Activated CD8-positive, alpha-beta memory T cell treated with anti-CD3 and anti-CD28 coated beads for 1 hour (primary cell): ENCODE results near the gene CDV3.

Experiments used
- DNase-seq, 2 donors: peaks; one replicate each; pipeline ENCODE4 v3.0.0-alpha.2; 2020; ENCODE audit warnings: low read depth in 1 of 2; ENCODE audit errors: extremely low read depth in 1 of 2

The CDV3 gene

GRCh38 chr3:133600572-133601081 is 27.1 kb downstream of the CDV3 start:
- DNase-seq, result no peak

DNA sequence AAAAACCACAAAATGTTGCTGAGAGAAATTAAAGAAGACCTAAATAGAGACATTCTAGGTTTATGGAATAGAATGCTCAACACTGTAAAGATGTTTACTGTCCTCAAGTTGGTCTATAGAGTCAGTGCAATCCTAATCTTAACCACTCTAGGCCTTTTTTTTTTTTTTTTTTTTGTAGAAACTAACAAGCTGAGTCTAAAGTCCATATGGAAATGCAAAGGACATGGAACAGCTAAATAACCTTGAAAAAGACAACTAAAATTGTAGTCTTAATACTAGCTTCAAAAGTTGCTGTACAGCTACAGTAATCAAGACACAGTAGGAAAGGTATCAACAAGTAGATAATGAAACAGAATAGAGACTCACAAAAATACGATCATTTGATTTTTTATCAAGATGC is 32.9 kb downstream of the CDV3 start:
- DNase-seq, result no peak

DNA sequence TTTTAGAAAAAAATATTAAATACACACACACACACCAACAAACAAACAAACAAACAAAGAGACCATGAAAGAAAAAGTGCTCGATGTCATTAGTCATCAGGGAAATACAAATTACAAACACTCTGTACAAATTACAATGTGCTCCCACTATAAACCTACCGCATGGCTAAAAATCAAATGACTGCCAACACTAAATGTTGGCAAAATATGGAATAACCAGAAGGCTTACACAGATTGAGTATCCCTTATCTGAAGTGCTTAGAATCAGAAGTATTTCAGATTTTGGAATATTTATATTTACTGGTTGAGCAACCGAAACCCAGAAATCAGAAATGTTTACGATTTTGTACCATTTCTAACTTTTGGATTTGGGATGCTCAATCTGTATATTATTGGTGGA is 33.4 kb downstream of the CDV3 start:
- no peak for DNase-seq

- no peak for DNase-seq
Observed at GRCh38 chr3:133607816-133608215, 34.3 kb downstream of the CDV3 start.

DNA sequence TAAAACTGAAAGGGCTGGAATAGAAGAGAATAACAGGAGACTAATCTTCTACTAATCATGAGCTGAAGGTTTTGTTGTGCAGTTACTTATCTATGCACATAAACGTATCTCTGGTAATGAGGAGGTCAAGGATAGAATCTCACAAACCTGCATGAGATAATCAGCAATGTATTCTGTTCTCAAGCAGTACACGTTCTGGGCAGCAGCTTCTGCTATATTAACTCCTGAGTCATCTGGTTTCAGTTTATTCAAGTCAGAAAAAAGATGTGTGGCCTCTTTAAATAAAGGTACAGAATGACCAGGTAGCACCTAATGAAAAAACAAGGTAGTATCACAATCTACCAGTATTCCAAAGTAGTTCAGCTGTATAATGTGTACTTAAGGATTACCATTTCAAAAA is 34.9 kb downstream of the CDV3 start:
- DNase-seq, result no peak

- no peak for DNase-seq
Observed at GRCh38 chr3:133610031-133610430, 36.5 kb downstream of the CDV3 start.

- DNase-seq, result no peak
Observed at GRCh38 chr3:133611534-133611933, 38.0 kb downstream of the CDV3 start.

GRCh38 chr3:133620066-133620784 is 46.7 kb downstream of the CDV3 start:
- no peak for DNase-seq

- no peak for DNase-seq
Observed at GRCh38 chr3:133627789-133628188, 54.3 kb downstream of the CDV3 start.

DNA sequence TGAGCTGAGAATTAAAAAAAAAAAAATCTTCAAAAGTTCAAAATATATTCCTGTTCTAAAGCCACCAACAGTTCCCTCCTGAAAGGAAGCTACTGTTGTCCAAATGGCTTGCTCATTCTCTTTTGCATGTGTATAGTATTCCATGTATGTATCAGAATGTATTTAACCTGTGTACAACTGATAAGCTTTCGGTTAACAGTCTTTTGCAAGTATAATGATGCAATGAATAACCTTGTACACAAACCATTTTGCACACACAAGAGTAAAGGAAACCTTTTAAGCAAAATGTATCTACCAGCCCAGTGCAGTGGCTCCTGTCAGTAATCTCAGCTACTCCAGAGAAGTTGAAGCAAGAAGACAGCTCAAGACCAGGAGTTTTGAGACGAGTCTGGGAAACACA is 55.7 kb downstream of the CDV3 start:
- no peak for DNase-seq

GRCh38 chr3:133633439-133633838 is 60.0 kb downstream of the CDV3 start:
- no peak for DNase-seq
